Glomerular visceral epithelial cell (primary cell): ENCODE data around the gene CBX4.

Experiments
- DNase-seq: peaks from one replicate; pipeline ENCODE4 v3.0.0-alpha.2; 2016; ENCODE audit errors: extremely low spot score

Gene CBX4

DNA sequence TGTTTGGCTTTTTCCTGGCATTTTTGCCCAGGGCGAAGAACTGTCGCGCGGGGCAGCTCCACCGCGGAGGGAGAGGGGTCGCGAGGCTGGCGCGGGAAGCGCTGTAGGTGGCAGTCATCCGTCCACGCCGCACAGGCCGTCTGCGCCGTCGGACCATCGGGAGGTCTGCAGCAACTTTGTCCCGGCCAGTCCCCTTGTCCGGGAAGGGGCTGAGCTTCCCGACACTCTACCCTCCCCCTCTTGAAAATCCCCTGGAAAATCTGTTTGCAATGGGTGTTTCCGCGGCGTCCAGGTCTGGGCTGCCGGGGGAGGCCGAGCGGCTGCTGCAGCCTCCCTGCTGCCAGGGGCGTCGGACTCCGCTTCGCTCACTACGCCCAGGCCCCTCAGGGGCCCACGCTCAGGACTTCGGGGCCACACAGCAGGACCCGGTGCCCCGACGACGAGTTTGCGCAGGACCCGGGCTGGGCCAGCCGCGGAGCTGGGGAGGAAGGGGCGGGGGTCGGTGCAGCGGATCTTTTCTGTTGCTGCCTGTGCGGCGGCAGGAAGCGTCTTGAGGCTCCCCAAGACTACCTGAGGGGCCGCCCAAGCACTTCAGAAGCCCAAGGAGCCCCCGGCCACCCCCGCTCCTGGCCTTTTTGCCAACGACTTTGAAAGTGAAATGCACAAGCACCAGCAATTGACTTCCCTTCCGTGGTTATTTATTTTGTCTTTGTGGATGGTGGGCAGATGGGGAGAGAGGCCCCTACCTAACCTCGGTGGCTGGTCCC, 2.3 kb upstream of the CBX4 start:
- no peak for DNase-seq

DNA sequence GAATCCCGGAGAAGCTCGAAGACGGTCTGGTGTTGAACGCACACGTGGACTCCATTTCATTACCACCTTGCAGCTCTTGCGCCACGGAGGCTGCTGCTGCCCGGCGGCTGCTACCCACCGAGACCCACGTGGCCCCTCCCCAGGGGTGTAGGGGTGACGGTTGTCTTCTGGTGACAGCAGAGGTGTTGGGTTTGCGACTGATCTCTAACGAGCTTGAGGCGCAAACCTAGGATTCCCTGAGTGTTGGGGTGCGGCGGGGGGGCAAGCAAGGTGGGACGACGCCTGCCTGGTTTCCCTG, 1.7 kb upstream of the CBX4 start:
- DNase-seq: no peak

DNA sequence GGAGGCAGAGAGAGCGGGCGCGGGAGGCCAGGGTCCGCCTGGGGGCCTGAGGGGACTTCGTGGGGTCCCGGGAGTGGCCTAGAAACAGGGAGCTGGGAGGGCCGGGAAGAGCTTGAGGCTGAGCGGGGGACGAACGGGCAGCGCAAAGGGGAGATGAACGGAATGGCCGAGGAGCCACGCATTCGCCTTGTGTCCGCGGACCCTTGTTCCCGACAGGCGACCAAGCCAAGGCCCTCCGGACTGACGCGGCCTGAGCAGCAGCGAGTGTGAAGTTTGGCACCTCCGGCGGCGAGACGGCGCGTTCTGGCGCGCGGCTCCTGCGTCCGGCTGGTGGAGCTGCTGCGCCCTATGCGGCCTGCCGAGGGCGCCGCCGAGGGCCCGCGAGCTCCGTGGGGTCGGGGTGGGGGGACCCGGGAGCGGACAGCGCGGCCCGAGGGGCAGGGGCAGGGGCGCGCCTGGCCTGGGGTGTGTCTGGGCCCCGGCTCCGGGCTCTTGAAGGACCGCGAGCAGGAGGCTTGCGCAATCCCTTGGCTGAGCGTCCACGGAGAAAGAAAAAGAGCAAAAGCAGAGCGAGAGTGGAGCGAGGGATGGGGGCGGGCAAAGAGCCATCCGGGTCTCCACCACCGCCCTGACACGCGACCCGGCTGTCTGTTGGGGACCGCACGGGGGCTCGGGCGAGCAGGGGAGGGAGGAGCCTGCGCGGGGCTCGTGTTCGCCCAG, 1.2 kb upstream of the CBX4 start:
- DNase-seq: peak; percentile 27

DNA sequence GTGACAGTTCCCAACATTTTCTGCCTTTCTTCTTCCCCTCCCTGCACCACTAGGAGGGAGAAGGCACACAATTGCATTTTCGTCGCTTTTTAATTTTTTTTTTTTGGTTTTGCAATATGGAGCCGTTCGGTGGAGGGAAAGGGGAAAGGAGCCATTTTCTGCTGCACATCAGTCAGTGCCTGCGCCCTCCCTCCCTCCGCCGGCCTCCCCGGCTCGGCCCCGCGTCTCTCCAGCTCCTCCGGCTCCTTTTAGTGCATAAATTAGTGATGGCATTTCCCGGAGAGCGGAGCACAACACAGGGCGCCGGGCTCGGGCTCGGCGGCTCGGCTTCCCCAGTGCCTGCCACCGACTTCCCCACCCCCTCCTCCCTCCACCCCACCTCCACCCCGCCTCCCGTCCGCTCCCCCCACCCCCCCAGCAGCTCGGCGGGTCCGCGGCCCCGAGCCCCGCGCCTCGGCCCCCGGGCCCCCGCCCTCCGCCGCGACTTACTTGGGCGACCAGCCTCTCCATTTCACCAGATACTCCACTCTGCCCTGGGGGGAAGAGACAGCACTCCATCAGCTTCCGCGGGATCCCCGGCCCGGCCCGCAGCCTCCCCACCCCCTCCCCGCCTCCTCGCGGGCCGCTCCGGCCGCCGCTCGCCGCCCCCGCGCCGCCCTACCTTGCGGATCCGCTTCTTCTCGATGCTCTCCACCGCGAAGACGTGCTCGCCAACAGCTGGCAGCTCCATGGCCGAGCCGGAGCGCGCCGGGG, 542 bp downstream of the CBX4 start:
- peak; percentile 59 for DNase-seq

DNA sequence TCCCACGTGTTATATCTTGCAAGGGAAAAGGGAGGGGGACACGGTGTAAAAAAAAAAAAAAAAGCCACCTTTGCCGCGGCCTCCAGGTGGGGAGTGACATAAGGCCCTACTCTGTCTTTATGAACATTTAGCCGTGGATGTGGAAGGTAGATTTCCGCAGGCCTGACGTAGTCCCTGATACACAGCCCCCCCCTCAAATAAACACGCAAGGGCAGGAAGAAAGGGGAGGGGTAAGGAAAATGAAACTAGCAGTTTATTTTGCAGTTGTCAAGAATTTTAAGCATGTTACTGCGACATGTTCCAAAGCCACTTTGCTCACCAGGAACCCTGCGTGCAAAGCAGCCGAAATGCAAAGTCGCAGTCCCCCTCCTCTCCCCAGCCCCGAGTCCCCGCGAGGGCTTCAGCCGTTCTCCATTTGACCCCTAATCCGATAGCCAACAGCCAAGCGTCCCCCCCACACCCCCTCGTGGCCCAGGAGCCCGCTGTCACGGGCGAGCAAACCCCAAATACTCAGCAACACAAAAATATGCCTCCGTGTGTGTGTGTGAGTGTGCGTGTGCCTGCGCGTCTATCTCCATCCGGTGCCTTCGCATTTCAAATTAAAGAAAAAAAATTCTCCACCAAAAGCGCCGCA, 1.2 kb downstream of the CBX4 start:
- DNase-seq: peak; percentile 35

DNA sequence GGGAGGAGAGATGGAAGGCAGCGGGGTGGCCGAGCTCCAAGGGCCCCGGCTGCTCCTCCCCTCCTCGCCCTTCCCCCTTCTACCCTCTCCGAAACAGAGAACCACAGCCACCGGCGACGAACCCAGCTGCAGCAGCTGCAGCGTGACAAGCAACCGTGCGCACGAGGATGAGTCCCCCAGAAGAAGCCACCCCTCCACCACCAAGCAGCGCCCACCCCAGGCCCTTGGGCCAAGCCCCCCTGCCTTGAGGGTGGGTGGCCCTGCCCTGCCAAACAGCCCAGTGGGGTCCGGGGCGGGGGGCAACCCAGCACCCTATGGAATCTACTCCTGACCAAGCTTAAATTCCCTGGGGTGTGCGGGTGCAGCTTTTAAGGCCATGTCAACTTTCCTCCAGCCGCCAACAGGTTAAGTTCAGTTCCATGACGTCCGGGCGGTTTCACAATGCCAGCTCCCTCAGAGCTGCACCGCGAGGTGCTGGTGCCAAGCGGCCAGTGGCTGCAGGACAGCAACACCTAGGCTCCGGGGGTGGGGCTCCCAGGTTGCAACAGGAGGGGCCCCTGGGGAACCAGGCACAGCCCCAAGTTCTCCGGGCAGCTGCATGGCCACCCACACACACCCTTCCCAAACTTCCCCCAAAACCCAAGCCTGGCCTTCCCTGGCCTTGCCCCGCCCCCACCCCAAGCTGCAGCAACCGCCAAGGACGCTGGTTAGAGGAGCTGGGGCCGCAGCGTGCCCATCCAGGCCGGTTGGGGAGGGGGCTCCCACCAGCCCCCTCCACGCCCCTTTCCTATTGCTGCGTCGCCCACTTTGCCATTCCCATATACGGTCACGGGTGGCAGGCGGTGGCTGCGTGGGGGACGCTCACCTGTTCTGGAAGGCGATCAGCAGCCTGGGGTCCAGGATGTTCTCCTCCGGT, 2.0 kb downstream of the CBX4 start:
- peak; percentile 66 for DNase-seq

DNA sequence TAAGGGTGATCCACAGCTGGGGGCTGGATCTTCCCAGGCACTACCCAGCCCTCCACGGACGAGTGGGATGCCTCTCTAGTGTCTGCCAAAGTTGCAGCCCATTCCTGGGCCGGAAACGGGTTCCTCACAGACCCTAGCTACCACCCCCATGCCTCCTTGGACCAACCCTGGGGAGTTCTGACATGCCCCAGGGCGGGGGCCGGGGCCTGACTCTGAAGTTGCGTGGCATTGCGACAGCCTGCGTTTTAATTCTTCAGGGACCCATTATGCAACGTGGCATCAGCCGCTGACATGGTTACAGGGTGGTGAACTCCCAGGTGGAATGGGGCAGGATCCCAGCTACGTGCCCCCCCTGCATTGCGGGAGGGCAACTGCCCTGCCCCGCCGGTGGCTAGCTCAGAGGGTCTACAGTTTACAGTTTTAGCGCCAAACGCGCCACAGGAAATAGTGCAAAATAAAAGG, 2.7 kb downstream of the CBX4 start:
- DNase-seq: no peak

DNA sequence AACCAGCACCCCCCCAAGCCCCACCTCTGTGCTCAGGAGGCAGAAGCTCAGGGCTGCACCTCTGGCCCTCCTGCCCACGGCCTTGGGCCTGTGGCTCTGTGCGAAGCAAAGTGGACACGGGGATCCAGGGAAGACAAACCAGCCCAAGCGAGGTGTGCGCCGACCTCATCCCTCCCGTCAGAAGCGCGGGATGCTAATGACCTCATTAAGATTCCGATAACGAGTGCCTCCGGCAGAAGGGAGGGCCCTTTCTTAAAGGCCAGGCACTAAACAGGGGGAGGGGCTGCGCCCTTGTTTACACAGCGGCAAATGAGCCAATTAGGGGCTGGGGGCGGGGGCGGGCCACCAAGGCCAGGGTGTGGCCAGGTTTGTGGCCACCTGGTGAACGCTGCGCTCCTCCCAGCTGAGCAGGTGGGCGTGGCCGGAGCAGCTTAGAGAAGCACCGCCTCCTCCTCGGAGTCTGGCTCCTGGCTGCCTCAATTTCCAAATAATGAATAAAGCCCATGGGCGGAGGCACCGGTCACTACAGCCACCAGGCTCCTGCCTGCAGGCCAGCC, 3.2 kb downstream of the CBX4 start:
- DNase-seq: no peak

DNA sequence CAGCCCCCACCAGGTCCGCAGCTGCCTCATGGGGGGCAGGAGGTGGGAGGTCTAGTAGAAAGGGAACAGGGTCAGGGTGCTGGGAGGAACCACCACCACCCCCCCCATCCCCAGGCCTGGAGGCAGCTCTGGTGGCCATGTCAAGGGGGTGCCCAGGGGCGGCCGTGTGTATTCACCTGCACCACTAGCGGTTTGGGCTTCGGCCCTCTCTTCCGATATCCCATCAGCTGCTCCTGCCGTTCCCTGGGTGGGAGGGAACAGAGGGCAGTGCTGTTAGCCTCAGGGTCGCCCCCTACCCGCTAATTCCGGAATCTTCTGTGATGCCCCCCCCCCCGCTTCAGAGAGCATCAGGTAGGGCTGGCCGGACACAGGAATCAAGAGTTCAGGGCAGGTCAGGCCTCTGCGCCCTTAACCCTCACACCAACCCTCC, 3.8 kb downstream of the CBX4 start:
- no peak for DNase-seq

DNA sequence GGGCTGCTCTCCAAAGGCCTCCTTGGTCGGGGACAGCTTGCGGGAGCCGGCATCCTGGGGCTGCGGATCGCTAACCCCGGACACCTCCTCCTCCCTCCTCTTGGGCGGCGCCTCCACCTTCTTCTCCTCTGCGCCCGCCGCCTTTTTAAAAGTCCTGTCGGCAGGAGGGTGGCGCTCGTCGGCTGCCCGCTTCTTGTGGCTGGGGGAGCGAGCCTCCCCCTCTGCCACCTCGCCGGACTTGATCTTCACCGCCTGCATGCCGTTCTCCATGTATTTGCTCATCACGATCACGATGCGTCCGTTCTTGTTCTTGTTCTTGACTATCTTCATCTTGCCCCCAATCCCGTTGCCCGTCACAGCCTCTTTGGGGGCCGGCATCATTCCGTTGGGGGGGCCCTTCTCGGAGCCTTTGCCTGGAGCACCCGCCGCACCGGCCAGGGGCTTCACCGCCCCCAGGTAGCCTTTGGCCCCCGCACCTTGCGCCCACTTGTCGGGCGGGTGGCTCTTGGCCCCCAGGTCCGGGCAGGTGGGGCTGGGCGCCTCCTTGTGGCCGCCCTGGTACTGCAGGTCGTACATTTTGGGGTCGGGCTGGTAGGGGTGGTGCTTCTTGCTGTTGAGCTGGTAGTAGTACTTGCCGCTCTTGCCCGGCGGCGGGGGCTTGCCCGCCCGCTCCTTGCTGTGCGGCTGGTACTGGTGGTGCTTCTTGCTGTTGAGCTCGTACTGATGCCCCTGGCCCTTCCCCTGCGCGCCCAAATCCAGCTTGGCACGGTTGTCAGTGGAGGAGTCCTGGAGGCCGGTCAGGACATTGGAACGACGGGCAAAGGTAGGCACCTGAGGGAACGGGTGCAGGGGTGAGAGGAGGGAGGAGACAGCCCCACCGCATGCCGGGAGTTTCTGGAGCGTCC, 4.4 kb downstream of the CBX4 start:
- no peak for DNase-seq

DNA sequence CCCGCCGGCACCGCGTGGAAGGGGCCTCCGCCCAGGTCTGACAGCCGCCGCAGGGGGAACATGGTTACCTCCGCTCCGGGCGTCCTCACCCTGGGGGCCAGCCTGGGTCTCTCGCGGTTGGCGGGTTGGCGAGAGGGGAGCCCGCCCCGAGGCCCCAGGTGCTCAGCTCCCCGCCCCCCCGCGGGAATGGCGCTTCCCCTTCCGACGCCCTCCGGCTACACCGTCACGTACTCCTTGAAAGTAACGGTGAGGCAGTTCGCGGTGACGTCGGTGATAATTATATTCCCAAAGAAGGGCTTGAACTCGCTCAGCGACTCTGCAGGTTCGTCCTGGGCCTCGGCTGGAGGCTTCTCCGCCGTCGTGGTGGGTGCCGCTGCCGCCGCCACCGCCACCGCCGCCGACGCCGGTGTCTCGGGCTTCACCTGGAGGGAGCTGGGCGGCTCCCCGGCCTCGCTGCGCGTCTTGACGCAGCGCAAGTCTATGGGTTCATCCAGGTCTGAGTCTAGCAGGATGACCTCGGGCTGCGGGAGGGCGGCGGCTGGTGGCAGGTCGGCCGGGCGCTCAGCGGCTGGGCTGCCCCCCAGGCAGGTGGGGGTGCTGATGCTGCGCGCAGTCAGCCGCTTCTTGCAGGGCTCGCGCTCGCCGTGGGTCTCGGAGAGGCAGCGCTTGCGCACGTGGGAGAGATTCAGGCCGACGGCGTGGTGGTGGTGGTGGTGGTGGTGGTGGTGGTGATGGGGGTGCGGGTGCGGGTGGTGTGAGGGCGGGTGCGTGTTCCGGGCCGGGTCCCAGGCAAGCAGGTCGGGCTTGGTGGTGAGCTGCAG, 5.3 kb downstream of the CBX4 start:
- DNase-seq: no peak

DNA sequence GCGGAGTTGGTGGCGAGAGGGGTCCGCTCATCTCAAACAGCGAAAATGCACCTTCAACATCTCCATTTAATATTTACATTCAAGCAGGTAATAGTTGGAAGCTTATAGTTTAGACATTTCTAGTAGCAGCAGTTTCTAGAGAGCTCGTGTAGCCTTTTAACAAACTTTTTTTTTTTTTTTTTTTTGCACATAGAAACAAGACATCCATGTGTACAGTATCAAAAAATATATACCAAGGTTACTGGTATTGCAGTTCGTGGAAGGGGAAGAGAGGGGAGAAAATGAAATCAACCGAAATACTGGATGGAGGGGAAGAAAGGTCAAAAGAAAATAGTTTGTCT, 6.2 kb downstream of the CBX4 start:
- no peak for DNase-seq

DNA sequence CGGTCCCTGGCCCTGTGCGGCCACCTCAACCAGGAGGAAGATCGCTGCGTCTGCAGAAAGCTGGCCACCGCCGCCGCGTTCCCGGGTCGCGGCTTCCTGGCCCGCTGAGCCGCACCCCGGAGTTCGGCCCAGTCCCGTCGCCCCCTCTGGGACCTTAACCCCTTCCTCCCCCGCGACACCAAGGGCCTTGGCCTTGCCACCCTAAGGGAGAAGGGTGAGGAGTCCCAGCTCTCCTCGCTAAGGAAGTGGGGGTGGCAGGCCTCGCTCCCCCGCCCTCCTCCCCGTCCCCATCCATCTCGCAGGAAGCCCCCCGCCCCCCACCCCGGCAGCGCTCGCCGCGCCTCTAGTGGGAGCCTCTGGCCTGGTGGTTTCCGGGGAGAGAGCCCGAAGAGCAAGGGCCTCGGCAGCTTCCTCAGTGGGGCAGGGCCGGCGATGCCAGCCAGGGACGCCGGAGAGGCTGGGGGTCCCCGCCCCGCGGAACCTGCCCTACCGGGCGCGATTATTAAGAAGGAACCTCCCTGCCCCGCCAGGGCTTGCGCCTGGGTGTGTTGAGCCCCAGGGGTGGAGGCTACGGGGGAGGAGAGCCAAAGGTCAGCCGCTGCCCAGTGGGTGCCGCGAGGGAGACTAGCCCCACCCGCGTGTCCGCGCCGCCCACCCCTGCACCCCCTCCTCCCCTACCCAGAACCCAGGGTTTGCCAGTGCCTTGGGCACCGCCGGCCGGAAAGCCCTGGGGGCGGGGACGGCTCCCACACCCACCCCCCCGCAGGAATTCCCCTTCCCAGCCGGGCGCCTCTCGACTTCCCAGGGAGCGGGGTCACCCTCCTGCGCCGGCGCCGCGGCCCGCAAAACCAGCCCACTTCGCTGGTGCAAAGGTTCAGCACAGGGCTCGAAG, 6.8 kb downstream of the CBX4 start:
- DNase-seq: peak; percentile 66

DNA sequence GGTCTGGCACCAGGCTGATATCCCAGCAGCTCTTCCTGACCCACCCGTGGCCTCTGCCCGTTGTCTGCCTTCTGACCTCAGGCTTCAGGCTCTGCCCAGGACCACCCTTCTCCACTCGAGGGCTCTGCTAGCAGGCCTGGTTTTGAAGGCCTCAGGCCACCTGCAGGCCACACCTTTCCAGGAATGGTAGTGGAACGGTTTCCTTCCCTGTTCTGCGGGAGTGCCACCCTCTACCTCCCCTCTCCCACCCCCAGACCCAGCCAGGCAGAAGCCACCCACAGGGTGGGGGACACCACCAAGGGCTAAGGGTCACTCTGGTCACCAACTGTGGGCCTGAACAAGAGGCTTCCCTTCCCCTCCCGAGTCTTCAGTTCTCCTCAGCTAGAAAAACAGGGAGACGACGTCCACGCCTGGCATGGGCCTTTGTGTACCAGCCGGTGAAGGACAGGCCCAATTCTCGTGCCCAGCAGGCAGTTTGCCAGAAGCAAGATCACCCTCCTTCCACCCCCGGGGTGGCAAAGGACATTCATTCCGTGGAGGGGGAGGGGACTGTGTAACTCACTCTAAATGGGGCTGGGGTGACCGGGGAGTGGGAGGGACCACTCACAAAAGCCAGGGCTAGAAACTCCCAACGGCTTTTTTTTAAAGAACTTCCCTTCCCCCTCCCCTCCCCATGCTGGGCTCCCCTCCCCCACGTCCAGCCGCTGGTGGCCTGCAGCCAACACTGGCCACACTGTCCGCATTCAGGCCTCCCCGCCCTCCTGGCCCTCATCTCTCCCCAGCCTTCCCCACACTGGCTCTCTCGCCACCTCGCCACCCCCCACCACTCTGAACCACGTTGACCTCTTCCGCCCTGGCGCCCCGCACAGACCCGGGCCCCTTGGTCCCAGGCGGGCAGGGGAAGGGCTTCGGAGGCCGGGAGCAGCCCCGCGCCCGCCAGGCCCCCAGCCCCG, 7.7 kb downstream of the CBX4 start:
- DNase-seq: peak; percentile 66

DNA sequence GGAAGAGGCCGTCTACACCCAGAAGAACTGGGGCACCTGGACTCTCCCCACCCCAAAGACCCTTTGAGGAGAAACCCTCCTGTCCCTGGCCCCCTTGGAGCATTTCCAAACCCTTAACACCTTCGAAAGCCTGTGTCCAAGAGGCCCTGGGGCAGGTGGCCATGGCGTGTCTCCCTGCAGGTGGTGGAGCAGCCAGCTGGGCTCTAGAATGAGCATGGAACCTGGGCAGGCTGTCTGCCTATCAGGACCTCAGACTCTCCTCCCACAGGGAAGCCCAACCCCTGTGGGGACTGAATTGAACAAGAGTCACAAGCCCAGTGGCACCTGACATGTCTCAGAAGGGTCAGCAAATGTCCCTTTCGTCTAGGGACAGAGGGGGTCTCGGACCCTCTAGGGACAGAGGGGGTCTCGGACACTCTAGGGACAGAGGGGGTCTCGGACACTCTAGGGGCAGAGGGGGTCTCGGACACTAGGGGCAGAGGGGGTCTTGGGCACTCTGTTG, 8.4 kb downstream of the CBX4 start:
- DNase-seq: no peak

DNA sequence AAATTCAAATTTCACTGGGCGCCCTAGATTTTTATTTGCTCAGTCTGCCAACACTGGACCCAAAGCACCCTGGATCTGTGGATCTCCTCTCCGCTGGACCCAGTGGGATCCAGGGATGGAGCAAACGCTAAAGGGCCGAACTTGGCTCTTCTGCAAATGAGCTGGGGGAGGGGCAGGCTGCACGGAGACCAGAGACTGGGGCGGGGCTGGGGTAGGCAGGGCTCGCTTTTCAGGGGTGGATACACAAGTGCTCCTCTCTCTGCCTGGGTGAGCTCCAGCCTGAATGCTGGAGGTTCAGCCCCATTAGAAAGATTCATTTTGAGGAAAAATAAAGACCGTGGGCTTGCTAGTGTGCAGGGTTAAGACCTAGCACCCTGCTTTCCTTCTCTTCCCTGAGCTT, 8.9 kb downstream of the CBX4 start:
- no peak for DNase-seq

DNA sequence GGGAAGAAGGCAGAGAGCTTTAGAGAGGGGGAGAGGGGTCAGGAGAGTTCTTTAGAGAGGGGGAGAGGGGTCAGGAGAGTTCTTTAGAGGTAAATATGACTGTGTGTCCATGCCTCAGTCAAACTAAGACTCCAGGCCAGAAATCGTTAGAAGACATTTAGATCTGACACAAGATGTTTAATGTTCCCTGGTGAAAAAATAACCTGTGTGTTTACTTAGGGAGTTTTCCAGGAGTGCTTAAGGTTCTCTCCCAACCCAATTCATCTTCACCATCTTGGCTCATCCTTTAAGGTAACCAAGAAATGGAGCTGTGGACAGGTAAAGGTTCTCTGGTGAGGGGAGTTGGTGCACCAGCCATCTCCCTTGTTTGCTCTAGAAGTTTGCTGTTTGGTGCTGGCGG, 9.8 kb downstream of the CBX4 start:
- DNase-seq: no peak
